Measurements from ENCODE around the gene ENKD1.

GRCh38 chr16:67648088-67648763 lies 18.3 kb downstream of the ENKD1 start:
- TF ChIP-seq CTCF (IDR thresholded peaks at IDR 0.05; ENCODE audit: low read length), result no peak
- no peak for TF ChIP-seq EZH2 (IDR thresholded peaks at IDR 0.05; ENCODE audit: borderline replicate concordance, low read length)
